ENCODE data around the gene TOB1. TPM values are rescaled to one million over a fixed set of nuclear protein-coding genes. Genes with fewer than 3 reads are reported as not detected.
"Not testable (repeated sequence)": the region's sequence is repeated elsewhere in the genome, so short reads cannot be mapped to it uniquely, and the experiment has no call there.

Gene TOB1
- total RNA-seq, 8 experiments from 2014 or later = 11.9 to 69.3 (median 26.0) TPM

DNA sequence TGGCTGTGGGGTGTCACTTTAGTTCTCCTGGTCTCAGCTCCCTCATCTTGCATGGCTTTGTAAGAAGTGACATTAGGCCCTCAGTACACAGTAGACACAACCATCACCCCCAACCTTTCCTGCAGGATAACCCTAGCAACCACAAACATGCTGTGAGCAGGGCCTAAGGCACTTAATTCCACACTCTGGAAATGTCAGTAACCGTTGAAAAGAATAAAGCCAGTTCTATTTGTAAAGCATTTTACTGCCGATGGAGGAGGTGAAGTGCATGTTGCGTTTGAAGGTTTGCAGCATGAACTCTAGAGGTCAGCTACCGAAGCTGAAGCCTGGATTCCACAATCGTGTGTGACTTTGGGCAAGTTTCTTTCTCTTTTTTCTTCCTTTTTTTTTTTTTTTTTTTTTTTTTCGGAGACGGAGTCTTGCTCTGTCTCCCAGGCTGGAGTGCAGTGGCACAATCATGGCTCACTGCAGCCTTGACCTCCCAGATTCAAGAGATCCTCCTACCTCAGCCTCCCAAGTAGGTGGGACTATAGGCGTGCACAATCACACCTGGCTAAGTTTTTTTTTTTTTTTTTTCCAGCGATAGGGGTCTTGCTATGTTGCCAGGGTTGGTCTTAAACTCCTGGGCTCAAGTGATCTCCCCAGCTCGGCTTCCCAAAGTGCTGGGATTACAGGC lies 26.1 kb upstream of the TOB1 start:
- 36 to 85% (median 65%) methylated on average over 2 to 9 of the region's 10 CpGs; no CpG with 5 or more reads in 1 of the 10 experiments for WGBS, 10 experiments
- in situ Hi-C loops (cut with MboI; ENCODE audit: low pct_unique_long_range_greater_than_20kb in 2 of 9, low sequenced_read_pairs in 9 of 9, unreplicated experiment in 9 of 9) = no loop called here
- Histone ChIP-seq H3K4me3 (no peak overlapping the region), H3K27ac (no peak overlapping the region), H3K4me1 (replicated peaks in 1 of 2) (peaks cover 20 to 27% of the 10 kb centered on the region in 2 donors)
- peak in 1 of 8 experiments; percentile 25 for ATAC-seq (replicated peaks in 6 of 8)

DNA sequence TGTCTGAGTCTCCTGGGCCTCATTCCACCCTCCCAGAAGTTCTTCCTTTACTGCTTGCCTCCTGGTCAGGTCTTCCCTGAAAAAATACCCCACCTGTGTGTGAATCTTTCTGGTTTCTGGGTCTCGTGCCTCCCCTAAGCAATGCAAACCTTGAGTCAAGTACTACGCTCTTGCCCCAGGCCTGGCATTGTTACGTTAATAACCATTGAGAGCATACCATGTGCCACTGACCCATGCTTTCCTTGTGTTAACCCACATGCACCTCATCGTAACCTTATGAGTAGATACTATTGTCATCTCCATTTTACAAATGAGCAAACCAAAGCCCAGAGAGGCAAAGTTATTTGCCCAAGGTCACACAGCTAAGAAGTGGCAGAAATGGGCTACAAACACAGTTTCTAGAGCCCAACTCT lies 25.4 kb upstream of the TOB1 start:
- 74 to 100% (median 88%) methylated on average over 1 to 4 of the region's 4 CpGs; no CpG with 5 or more reads in 4 of the 10 experiments for WGBS, 10 experiments

DNA sequence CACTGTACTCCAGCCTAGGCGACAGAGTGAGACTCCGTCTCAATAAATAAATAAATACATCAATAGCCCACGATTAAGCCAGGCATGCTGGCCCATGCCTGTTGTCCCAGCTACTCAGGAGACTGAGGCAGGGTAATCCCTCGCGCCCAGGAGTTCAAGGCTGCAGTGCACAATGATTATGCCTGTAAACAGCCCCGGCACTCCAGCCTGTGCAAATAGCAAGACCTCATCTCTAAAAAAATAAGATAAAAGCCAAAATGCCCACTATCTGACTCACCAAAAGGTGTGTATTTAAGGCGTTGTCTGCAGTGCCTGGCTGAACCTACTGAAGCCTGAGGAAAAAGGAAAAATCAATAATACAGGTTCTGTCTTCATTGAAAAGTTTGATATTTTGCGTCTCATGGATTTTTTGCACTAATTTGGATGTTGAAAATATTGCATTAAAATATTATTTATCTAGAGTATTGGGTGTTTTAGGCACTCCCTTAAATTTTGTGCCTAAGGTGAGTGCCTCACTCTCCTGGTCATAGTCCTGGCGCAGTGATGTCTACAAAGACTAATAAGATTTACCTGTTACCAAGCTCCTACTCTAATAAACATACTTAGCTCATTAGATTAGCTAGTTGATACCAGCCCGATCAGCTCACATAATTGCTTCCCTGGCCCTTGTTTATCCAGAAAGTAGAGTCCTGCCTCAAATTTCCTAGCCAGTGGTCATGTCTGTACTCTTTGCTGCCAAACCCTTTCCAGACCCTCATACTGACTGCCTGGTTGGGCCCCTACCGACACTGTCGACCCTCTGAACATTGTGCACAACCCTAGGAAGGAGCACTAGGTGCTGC lies 24.7 kb upstream of the TOB1 start:
- no peak overlapping the region for H3K4me3 ChIP-seq
- H3K27ac ChIP-seq = no peak overlapping the region
- WGBS, 10 experiments = 17 to 100% (median 88%) methylated on average over 3 to 9 of the region's 12 CpGs; no CpG with 5 or more reads in 1 of the 10 experiments
- peaks cover 21 to 28% of the 10 kb centered on the region in 2 donors for H3K4me1 ChIP-seq (replicated peaks in 1 of 2)
- in situ Hi-C loops (cut with MboI; ENCODE audit: low pct_unique_long_range_greater_than_20kb in 2 of 9, low sequenced_read_pairs in 9 of 9, unreplicated experiment in 9 of 9) = no loop called here
- ATAC-seq (replicated peaks in 6 of 8) = no peak

More for the DNA sequence above, 25.4 kb upstream of the TOB1 start:
- H3K4me3 ChIP-seq = no peak overlapping the region
- H3K27ac ChIP-seq = no peak overlapping the region
- H3K4me1 ChIP-seq (replicated peaks in 1 of 2) = peaks cover 21 to 28% of the 10 kb centered on the region in 2 donors
- ATAC-seq (replicated peaks in 6 of 8) = no peak
- in situ Hi-C loops (cut with MboI; ENCODE audit: low pct_unique_long_range_greater_than_20kb in 2 of 9, low sequenced_read_pairs in 9 of 9, unreplicated experiment in 9 of 9) = no loop called here

GRCh38 chr17:50889528-50890118 lies 23.5 kb upstream of the TOB1 start:
- Histone ChIP-seq H3K27ac (no peak overlapping the region), H3K4me1 (replicated peaks in 1 of 2) (peaks cover 21 to 28% of the 10 kb centered on the region in 2 donors), H3K4me3 (no peak overlapping the region)
- ATAC-seq (replicated peaks in 6 of 8) = no peak
- 20 to 100% (median 75%) methylated on average over 1 to 3 of the region's 3 CpGs; no CpG with 5 or more reads in 3 of the 10 experiments for WGBS, 10 experiments
- in situ Hi-C loops (cut with MboI; ENCODE audit: low pct_unique_long_range_greater_than_20kb in 2 of 9, low sequenced_read_pairs in 9 of 9, unreplicated experiment in 9 of 9) = no loop called here

- Histone ChIP-seq H3K27ac (no peak overlapping the region), H3K4me1 (replicated peaks in 1 of 2) (peaks cover 10 to 19% of the 10 kb centered on the region in 2 donors), H3K4me3 (no peak overlapping the region)
- ATAC-seq (replicated peaks in 6 of 8) = no peak
- WGBS, 10 experiments = 49 to 100% (median 89%) methylated on average over 1 to 5 of the region's 5 CpGs; no CpG with 5 or more reads in 2 of the 10 experiments
- in situ Hi-C loops (cut with MboI; ENCODE audit: low pct_unique_long_range_greater_than_20kb in 2 of 9, low sequenced_read_pairs in 9 of 9, unreplicated experiment in 9 of 9) = no loop called here
Observed at GRCh38 chr17:50887705-50888245, 21.6 kb upstream of the TOB1 start.

- no peak overlapping the region for H3K27ac ChIP-seq
- in situ Hi-C loops (cut with MboI; ENCODE audit: low pct_unique_long_range_greater_than_20kb in 2 of 9, low sequenced_read_pairs in 9 of 9, unreplicated experiment in 9 of 9) = no loop called here
- peak in 4 of 8 experiments; percentile 16 to 95 (median 38) for ATAC-seq (replicated peaks in 6 of 8)
- 40 to 100% (median 74%) methylated on average over 1 to 6 of the region's 8 CpGs; no CpG with 5 or more reads in 3 of the 10 experiments for WGBS, 10 experiments
- H3K4me3 ChIP-seq = no peak overlapping the region
- H3K4me1 ChIP-seq (replicated peaks in 1 of 2) = peaks cover 7 to 9% of the 10 kb centered on the region in 2 donors
Observed at GRCh38 chr17:50884439-50885311, 18.5 kb upstream of the TOB1 start.

DNA sequence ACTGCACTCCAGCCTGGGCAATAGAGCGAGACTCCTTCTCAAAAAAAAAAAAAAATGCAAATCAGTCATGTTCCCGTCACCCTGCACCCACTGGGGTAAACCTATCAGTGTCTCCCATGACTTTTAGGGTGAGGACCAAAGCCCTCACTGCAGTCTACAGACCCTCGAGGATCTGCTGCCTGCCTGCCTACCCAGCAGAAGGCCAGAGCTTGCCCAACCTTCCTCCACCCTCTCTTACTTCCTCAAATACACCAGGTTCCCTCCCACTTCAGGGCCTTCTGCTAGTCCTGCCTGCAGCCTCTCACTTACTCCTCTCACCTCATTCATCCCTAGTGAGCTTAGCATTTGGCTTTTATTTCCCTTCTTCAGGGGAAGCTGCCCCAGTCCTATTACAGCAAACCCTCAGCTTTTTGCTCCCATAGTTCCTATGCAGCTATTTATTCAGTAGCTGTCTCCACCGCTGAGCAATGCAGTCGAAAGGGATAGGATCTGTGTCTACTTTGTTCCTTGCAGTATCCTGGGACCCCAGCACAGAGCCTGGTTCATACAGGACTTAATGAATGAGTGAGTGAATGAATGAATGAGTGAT lies 17.8 kb upstream of the TOB1 start:
- 67 to 100% (median 80%) methylated on average over 1 to 4 of the region's 5 CpGs; no CpG with 5 or more reads in 2 of the 10 experiments for WGBS, 10 experiments
- Histone ChIP-seq H3K4me3 (no peak overlapping the region), H3K27ac (no peak overlapping the region), H3K4me1 (replicated peaks in 1 of 2) (peaks cover 7 to 9% of the 10 kb centered on the region in 2 donors)
- ATAC-seq (replicated peaks in 6 of 8) = peak in 3 of 8 experiments; percentile 19 to 90 (median 40)
- in situ Hi-C loops (cut with MboI; ENCODE audit: low pct_unique_long_range_greater_than_20kb in 2 of 9, low sequenced_read_pairs in 9 of 9, unreplicated experiment in 9 of 9) = no loop called here

GRCh38 chr17:50882851-50883250 lies 16.7 kb upstream of the TOB1 start:
- ATAC-seq (replicated peaks in 6 of 8) = no peak
- in situ Hi-C loops (cut with MboI; ENCODE audit: low pct_unique_long_range_greater_than_20kb in 2 of 9, low sequenced_read_pairs in 9 of 9, unreplicated experiment in 9 of 9) = no loop called here
- H3K4me3 ChIP-seq = no peak overlapping the region
- 71 to 100% (median 95%) methylated on average over 2 to 5 of the region's 7 CpGs; no CpG with 5 or more reads in 3 of the 10 experiments for WGBS, 10 experiments
- H3K27ac ChIP-seq = no peak overlapping the region
- peaks cover 7 to 8% of the 10 kb centered on the region in 2 donors for H3K4me1 ChIP-seq (replicated peaks in 1 of 2)

GRCh38 chr17:50881182-50881581 lies 15.0 kb upstream of the TOB1 start:
- no peak for ATAC-seq (replicated peaks in 6 of 8)
- Histone ChIP-seq H3K27ac (no peak overlapping the region), H3K4me3 (no peak overlapping the region), H3K4me1 (replicated peaks in 1 of 2) (no peaks in the 10 kb centered on the region)
- in situ Hi-C loops (cut with MboI; ENCODE audit: low pct_unique_long_range_greater_than_20kb in 2 of 9, low sequenced_read_pairs in 9 of 9, unreplicated experiment in 9 of 9) = no loop called here
- 40 to 100% (median 60%) methylated on average over 1 to 2 of the region's 2 CpGs; no CpG with 5 or more reads in 1 of the 10 experiments for WGBS, 10 experiments

DNA sequence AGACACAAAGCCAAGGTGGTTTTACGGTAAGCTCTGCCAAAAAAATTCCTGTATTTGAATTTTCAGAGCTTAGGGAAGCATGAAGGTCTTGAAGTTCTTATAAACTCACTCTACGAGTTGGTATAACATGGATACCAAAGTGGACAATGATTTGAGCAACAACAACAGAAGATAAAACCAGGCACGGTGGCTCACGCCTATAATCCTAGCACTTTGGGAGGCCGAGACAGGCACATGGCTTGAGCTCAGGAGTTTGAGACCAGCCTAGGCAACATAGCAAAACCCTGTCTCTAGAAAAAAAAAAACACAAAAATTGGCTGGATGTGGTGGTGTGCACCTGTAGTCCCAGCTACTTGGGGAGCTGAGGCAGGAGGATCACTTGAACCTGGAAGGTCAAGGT lies 12.9 kb upstream of the TOB1 start:
- no peaks in the 10 kb centered on the region for H3K4me1 ChIP-seq (replicated peaks in 1 of 2)
- no peak overlapping the region for H3K4me3 ChIP-seq
- in situ Hi-C loops (cut with MboI; ENCODE audit: low pct_unique_long_range_greater_than_20kb in 2 of 9, low sequenced_read_pairs in 9 of 9, unreplicated experiment in 9 of 9) = no loop called here
- WGBS, 10 experiments = 36 to 100% (median 87%) methylated on average over 1 to 5 of the region's 5 CpGs
- no peak overlapping the region for H3K27ac ChIP-seq
- ATAC-seq (replicated peaks in 6 of 8) = no peak

GRCh38 chr17:50877838-50878237 lies 11.7 kb upstream of the TOB1 start:
- 100% methylated on average over 1 of the region's 1 CpG; no CpG with 5 or more reads in 4 of the 10 experiments for WGBS, 10 experiments
- H3K4me3 ChIP-seq = no peak overlapping the region
- H3K4me1 ChIP-seq (replicated peaks in 1 of 2) = no peaks in the 10 kb centered on the region
- ATAC-seq (replicated peaks in 6 of 8) = peak in 3 of 8 experiments; percentile 32 to 65 (median 64)
- no peak overlapping the region for H3K27ac ChIP-seq
- in situ Hi-C loops (cut with MboI; ENCODE audit: low pct_unique_long_range_greater_than_20kb in 2 of 9, low sequenced_read_pairs in 9 of 9, unreplicated experiment in 9 of 9) = no loop called here

DNA sequence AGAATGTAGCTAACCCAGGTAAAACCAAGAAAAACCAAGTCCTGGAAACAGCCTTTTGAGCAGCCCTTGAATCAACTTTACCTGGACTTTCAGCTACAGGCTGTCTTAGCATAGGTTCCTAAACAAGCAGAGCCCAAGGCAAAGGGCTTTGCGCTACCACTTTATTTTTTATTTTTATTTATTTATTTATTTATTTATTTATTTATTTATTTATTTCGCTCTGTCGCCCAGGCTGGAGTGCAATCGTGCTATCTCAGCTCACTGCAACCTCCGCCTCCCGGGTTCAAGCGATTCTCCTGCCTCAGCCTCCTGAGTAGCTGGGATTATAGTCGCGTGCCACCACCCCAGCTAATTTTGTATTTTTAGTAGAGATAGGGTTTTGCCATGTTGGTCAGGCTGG lies 10.9 kb upstream of the TOB1 start:
- ATAC-seq (replicated peaks in 6 of 8); H3K27ac ChIP-seq; H3K4me1 ChIP-seq (replicated peaks in 1 of 2); in situ Hi-C loops (cut with MboI; ENCODE audit: low pct_unique_long_range_greater_than_20kb in 2 of 9, low sequenced_read_pairs in 9 of 9, unreplicated experiment in 9 of 9); H3K4me3 ChIP-seq: not testable (repeated sequence)
- 93 to 100% (median 98%) methylated on average over 2 to 9 of the region's 9 CpGs; no CpG with 5 or more reads in 2 of the 10 experiments for WGBS, 10 experiments

All from motor neuron (in vitro differentiated cells).